ENCODE data around the gene REXO1. TPM values are rescaled to one million over a fixed set of nuclear protein-coding genes. Genes with fewer than 3 reads are reported as not detected.
"Not testable (repeated sequence)": the region's sequence is repeated elsewhere in the genome, so short reads cannot be mapped to it uniquely, and the experiment has no call there.

The REXO1 gene, protein sequence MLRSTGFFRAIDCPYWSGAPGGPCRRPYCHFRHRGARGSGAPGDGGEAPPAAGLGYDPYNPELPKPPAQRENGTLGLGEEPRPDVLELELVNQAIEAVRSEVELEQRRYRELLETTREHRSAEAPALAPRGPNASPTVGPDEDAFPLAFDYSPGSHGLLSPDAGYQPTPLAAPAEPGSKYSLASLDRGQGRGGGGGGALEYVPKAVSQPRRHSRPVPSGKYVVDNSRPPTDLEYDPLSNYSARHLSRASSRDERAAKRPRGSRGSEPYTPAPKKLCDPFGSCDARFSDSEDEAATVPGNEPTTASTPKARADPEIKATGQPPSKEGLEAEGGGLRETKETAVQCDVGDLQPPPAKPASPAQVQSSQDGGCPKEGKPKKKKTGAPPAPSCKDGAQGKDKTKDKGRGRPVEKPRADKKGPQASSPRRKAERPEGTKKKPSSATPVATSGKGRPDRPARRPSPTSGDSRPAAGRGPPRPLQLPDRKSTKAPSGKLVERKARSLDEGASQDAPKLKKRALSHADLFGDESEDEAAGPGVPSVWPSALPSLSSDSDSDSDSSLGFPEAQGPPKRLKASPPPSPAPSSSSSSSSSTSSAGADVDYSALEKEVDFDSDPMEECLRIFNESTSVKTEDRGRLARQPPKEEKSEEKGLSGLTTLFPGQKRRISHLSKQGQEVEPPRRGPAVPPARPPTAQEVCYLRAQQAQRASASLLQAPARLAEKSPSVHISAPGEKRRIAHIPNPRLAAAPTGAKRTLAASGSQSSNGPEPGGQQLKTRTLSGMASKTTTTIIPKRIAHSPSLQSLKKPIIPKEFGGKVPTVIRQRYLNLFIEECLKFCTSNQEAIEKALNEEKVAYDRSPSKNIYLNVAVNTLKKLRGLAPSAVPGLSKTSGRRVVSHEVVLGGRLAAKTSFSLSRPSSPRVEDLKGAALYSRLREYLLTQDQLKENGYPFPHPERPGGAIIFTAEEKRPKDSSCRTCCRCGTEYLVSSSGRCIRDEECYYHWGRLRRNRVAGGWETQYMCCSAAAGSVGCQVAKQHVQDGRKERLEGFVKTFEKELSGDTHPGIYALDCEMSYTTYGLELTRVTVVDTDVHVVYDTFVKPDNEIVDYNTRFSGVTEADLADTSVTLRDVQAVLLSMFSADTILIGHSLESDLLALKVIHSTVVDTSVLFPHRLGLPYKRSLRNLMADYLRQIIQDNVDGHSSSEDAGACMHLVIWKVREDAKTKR
- total RNA-seq (2014; rRNA removed; shearing (Covaris generic)) = 4.2 and 4.3 TPM in 2 replicates
- 35.1 and 41.3 TPM in 2 replicates for polyA plus RNA-seq (2015; cell fraction: cytosol; rRNA removed)
- 40.0 and 92.3 TPM in 2 replicates for polyA plus RNA-seq (2015; cell fraction: nucleus; rRNA removed)

DNA sequence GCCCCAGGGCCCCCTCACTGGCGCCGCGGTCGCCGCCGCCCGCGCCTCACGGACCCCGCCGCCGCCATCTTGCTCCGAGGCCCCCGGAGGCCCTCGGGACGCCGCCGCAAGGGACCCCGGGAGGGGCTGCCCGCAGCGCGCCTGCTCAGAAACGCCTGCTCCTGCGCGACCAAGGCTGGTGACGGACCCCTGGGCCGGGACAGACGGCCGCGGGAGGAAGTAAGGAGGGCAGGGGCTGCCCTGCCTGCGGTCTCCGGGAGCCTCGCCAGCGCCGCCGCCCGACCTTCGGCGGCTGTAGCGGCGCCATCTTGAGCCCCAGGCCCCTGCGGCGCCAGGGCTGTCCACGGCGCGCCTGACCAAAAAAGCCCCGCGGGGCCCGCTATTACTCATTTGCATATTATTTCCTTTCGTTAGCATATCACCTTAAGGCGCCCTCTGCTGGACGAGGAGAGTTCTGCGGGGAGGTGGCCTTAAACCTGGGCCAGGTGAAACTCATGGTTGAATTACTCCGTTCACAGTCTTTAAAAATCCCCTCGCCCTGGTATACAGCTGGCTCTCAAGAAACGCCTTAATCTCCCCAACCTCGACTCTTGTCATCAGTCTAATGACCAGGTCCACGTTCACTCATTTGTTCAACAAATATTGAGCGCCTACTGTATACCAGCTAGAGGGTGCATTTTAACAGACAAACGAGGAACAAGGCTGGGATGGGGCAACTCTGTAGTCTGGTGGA lies at the start of gene REXO1:
TSS of gene REXO1 (minus strand) at position 85 of the 733 bp plus-strand sequence. CDS start 125 bp downstream, outside the sequence.
- DNase-seq (ENCODE audit: low read depth, low spot score) = peak; percentile 90
- in situ Hi-C loops (cut with HindIII; ENCODE audit: low pct_unique_long_range_greater_than_20kb, low sequenced_read_pairs) = no loop called here

DNA sequence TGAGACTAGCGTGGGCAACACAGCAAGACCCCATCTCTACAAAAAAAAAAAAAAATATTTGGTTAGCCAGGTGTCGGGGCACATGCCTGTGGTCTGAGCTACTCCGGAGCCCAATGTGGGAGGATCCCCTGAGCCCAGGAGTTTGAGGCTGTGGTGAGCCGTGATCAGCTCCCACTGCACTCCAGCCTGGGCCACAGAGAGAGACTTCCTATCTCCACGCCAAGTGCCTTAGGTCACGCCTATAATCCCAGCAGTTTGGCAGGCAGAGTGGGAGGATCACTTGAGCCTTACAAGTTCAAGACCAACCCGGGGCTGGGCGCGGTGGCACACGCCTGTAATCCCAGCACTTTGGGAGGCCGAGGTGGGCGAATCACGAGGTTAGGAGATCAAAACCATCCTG lies 48.2 kb upstream of the REXO1 start:
- in situ Hi-C loops (cut with HindIII; ENCODE audit: low pct_unique_long_range_greater_than_20kb, low sequenced_read_pairs) = no loop called here
- no peak for DNase-seq (ENCODE audit: low read depth, low spot score)

DNA sequence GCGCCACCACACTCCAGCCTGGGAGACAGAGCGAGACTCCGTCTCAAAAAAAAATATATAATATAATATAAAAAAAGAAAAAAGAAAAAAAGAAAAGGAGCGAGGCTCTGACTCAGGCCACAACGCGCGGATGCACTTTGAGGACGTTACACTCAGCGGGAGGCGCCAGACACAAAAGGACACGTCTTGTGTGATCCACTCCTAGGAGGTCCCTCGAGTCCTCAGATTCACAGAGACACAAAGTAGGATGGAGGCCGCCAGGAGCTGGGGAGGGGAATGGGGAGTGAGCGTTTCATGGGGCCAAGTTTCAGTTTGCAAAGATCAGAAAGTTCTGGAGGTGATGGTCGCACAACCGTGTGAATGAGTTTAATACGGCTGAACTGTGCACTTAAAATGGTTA lies 45.5 kb upstream of the REXO1 start:
- in situ Hi-C loops (cut with HindIII; ENCODE audit: low pct_unique_long_range_greater_than_20kb, low sequenced_read_pairs) = no loop called here
- no peak for DNase-seq (ENCODE audit: low read depth, low spot score)

DNA sequence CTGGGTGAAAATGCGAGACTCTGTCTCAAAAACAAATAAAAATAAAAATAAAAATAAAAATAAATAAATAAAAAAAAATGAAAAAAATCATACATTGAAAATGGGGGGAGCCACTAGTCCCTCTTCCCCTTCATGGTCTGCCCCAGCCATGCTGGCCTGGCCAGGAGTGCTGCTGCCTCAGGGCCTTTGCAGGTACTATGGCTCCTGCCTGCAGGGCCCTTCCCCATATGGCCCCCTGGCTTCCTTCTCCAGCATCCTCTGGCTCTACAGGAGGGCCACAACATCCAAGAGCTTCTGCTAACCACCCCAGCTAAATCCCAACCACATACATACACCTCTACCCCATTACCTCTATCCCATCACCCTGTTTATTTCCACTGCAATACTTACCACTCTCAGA lies 41.6 kb upstream of the REXO1 start:
- in situ Hi-C loops (cut with HindIII; ENCODE audit: low pct_unique_long_range_greater_than_20kb, low sequenced_read_pairs) = no loop called here
- DNase-seq (ENCODE audit: low read depth, low spot score) = no peak

DNA sequence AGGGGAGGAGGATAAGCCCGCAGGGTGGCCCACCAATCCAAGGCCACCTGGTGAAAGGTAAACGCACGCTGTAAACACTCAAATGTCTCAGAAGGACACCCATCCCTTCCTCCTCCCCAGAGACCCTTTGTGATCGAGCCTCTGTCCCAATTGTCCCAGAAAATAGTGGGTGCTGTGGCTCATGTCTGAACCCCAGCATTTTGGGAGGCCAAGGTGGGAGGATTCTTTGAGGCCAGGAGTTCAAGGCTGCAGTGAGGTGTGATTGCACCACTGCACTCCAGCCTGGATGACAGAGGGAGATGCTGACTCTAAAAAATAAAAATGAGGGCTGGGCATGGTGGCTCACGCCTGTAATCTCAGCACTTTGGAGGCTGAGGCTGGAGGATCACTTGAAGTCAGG lies 40.1 kb upstream of the REXO1 start:
- no peak for DNase-seq (ENCODE audit: low read depth, low spot score)
- in situ Hi-C loops (cut with HindIII; ENCODE audit: low pct_unique_long_range_greater_than_20kb, low sequenced_read_pairs) = no loop called here

DNA sequence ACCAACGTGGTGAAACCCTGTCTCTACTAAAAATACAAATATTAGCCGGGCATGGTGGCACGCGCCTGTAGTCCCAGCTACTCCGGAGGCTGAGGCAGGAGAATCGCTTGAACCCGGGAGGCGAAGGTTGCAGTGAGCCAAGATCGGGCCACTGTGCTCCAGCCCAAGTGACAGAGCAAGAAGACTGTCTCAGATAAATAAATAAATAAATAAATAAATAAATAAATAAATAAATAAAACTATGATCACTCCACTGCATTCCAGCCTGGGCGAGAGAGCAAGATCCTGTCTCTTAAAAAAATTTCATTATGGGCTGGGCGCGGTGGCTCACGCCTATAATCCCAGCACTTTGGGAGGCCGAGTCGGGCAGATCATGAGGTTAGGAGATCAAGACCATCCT lies 38.1 kb upstream of the REXO1 start:
- in situ Hi-C loops (cut with HindIII; ENCODE audit: low pct_unique_long_range_greater_than_20kb, low sequenced_read_pairs); DNase-seq (ENCODE audit: low read depth, low spot score): not testable (repeated sequence)

DNA sequence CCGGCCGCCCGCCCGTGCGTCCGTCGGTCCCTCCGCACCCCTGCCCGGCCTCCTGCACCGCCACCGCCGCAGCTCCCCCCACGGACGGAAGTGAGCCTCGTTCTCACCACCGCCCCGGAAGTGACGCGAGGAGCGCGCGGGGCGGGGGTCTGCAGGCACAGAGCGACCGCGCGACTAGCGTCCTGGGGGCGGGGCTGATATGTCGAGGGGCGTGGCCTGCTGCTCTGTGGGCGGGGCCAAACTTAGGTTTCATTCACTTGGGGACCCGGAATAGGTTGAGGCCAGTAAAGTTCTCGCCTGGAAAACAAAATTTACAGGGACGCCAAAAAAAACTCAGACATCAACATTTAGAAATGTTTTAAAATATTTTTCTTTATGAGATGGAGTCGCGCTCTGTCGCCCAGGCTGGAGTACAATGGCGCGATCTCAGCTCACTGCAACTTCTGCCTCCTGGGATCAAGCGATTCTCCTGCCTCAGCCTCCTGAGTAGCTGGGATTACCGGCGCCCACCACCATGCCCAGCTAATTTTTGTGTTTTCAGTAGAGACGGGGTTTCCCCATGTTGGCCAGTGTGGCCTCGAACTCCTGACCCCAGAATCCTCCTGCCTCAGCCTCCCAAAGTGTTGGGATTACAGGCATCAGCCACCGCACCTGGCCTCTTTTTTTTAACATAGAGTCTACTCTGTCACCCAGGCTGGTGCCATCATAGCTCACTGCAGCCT lies 37.3 kb upstream of the REXO1 start, which contains the start of gene ABHD17A:
TSS of gene ABHD17A (minus strand) at position 99 of the 722 bp plus-strand sequence. CDS start 3,930 bp downstream, outside the sequence.
- DNase-seq (ENCODE audit: low read depth, low spot score) = peak; percentile 86
- in situ Hi-C loops (cut with HindIII; ENCODE audit: low pct_unique_long_range_greater_than_20kb, low sequenced_read_pairs) = not testable (repeated sequence)

DNA sequence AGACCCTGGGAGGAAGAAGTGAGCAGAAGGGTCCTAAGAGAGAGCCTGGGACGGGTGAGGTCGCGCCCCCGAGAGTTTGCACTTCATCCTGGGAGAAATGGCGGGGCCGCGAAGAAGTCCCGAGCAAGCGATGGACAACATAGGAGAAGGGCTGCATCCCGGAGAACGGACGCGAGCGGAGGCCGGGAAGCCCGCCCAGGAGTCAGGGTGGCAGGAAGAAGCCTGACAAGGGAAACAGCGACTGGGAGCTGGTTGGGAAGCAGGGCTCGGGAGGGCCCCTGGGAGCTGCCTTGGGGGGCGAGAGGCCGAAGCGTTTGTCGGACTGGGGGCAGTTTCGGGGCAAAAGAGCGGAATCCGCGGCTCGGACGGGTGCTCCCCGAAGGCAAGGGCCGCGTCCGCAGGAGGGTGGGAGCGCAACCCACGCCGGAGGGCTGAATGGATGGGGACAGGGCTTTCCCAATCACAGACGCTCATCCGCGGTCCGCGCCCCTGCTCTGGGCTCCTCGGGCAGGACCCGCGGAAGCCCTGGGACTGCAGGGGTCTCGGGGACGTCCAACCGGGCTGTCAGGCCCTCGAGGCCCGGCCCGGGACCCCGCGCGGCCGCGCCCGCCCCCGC lies 36.5 kb upstream of the REXO1 start:
- in situ Hi-C loops (cut with HindIII; ENCODE audit: low pct_unique_long_range_greater_than_20kb, low sequenced_read_pairs) = no loop called here
- DNase-seq (ENCODE audit: low read depth, low spot score) = no peak

DNA sequence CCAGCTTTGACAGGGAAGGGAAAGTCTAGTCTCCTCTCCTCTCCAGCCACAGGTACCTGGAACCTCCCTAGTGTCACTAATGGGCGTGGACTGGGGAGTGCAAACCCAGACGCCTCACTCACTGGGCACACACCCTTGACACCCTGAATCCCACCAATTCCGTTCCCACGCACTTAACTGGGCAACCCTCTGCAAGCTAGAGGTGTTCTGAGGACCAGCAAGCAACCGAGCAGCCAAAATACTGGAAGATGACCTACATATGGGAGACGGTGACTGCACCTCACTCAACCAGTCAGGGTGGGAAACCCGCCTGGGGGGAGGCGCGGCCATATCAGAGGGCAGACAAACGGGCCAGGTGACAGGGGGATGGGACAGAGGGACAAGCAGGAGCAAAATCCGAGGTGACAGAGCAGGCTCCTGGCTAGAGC lies 36.0 kb upstream of the REXO1 start:
- DNase-seq (ENCODE audit: low read depth, low spot score) = no peak
- in situ Hi-C loops (cut with HindIII; ENCODE audit: low pct_unique_long_range_greater_than_20kb, low sequenced_read_pairs) = no loop called here

DNA sequence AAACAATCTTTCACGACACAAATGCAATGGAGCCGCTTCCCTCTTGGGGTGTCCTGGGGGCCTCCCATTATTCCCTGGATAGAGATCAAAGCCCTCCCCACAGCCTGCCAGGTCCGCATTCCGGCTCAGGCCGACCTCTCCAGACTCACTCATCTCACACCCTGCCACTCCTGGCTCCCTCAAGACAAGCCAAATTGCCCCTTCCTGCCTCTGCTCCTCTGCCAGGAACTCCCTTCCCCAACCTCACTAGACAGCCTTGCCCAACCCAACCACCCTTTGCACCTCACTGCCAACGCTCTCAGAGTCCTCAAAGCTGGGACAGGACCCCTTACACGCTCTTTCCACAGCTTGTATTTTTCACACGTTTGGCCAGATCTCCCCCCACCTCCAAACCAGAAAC lies 35.5 kb upstream of the REXO1 start:
- in situ Hi-C loops (cut with HindIII; ENCODE audit: low pct_unique_long_range_greater_than_20kb, low sequenced_read_pairs) = no loop called here
- no peak for DNase-seq (ENCODE audit: low read depth, low spot score)

DNA sequence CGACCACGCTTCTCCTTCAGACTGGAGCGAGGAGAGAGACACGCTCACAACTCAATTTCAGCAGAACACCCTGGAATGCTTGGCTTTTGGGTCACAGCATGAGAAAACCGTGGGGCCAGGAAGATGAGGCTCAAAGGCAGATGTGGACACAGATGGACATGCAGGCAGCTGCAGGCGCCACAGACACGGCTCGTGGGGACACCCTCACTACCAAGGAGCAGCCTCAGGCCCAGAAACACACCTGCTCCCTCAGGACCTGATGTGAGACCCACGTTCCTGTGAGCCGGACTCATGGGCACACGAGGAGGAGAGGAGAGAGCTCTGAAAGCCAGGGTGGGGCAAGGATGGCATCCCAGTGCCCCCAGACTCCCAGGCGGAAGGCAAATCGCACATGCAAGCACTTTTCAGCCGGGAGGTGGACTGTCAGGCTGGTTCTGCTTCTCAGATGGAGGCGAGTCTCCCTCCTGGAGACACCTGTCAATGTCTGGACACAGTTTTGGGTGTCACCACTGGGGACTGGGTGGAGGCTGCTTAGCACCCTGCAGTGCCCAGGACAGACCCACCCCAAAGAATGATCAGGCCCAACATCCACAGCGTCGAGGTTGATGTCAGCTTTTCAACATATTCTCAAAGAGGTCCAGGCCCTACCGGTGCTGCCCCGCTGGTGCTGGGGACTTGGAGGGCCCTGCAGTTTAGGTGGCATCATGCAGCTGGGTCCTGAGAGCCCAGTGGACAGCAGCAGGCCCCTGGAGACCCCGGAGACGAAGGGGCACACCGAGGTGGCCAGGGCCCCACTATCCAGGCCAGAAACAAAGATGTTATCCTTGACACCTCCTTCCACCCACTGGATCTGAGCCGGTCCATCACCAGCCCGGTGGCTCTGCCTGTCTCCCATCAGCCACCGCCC lies 34.8 kb upstream of the REXO1 start:
- in situ Hi-C loops (cut with HindIII; ENCODE audit: low pct_unique_long_range_greater_than_20kb, low sequenced_read_pairs) = no loop called here
- no peak for DNase-seq (ENCODE audit: low read depth, low spot score)

DNA sequence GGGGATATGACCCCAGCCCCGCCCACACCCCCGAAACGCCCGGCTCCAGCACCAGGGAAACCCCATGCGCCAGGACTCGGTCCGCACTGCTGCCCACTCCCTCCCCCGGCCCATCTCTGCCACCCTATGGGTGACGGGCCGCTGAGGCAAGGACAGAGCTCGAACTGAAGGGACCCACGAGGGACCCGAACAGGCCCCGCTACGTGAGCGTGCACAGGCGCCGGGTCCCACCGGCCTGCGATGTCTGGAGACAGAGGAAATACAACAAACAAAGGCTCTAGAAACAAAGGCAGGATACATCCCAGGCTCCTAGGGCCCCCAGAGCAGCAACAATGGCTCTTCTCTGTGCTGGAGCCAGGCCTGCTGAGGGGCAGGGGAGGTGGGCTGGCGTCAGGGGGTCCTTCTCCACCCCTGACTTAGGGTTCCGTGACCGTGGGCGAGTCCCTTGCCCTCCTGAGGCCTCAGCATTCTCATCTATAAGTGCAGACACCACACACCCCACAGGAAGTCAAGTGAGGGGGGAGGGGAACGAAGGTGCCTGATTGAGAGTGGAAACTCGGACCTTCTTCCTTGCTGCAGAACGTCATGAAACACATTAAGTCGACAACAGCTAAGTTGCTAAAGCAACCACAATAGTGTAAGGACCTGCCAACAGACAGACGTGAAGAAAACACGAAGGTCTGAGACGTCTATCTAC lies 34.0 kb upstream of the REXO1 start:
- no peak for DNase-seq (ENCODE audit: low read depth, low spot score)
- in situ Hi-C loops (cut with HindIII; ENCODE audit: low pct_unique_long_range_greater_than_20kb, low sequenced_read_pairs) = no loop called here

DNA sequence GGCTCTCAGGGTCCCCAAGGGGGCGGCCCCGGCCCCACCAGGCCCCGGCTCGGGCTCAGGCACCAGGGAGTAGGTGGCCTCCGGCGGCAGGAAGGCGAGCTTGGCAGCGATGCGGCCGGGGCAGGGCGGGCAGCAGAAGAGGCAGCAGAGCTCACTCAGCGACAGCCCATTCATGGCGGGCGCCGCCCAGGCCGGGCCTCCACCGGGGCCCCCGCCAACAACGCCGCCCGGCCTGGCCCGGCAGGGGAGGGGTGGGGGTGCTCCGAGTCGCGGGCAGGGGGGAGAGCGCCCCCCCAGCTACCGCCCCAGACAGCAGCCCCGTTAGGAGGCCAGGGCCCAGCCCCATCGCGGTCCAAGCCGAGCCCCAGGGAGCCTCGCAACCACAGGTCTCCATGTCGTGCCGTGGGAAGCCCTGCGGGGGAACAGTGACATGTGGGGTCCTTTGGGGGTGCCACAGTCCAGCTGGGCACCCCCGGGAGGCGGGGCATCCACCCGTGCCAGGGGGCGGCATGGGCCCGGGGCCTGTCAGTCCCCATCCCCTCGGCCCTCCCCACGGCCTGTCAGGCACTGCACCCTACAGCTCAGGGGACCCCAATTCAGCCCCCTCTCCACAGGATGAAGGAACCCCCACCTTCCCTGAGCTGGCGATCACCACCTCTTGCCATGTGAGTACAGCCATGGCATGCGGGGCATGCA lies 33.3 kb upstream of the REXO1 start:
- in situ Hi-C loops (cut with HindIII; ENCODE audit: low pct_unique_long_range_greater_than_20kb, low sequenced_read_pairs) = not testable (repeated sequence)

More for the DNA sequence above, 33.3 kb upstream of the REXO1 start:
- not testable (repeated sequence) for DNase-seq (ENCODE audit: low read depth, low spot score)
